IMR-90 (cell line): ENCODE data around the gene PAM. TPM values are rescaled to one million over a fixed set of nuclear protein-coding genes. Genes with fewer than 3 reads are reported as not detected.
"Not testable (repeated sequence)": the region's sequence is repeated elsewhere in the genome, so short reads cannot be mapped to it uniquely, and the experiment has no call there.

Experiments used
- ATAC-seq: fragments of 200-7000 bp; cut with Tn5 transposase; 2 replicates; pipeline ENCODE4 v1.9.1; 2020; ENCODE audit warnings: low read depth, mild to moderate bottlenecking, moderate library complexity
- BruUV-seq: library from RNA; stranded (reverse); fragments of 400-500 nt; replicated peaks from 2 replicates; lab custom pipeline; 2021; lab: Mats Ljungman, UMichigan
- CTCF ChIA-PET: fragments of 300-600 bp; formaldehyde crosslinking; extraction: SDS; loops from one replicate; lab custom pipeline; 2021; ENCODE audit warnings: antibody characterized with exemption; lab: Yijun Ruan, JAX
- POLR2A ChIA-PET: fragments of 300-600 bp; sonication (Branson Sonifier 250); formaldehyde crosslinking; loops from one replicate; lab custom pipeline; 2022; ENCODE audit warnings: antibody characterized with exemption; ENCODE audit not compliant: unreplicated experiment; lab: Charles Lee
- DNase-seq: peaks from one replicate; pipeline ENCODE4 v3.0.0; 2013
- H2AFZ ChIP-seq: replicated peaks from 2 replicates; pipeline ENCODE3; 2013; ENCODE audit warnings: low read length, mild to moderate bottlenecking; ENCODE audit not compliant: poor library complexity
- H2AK5ac ChIP-seq: 2 replicates; pipeline ENCODE4 v1.6.1; 2013; ENCODE audit warnings: low read depth, low read length, inconsistent platforms
- H2AK9ac ChIP-seq: replicated peaks from 2 replicates; pipeline ENCODE3; 2013; ENCODE audit warnings: mild to moderate bottlenecking, low read depth, low read length, moderate library complexity; ENCODE audit not compliant: poor library complexity
- H2BK120ac ChIP-seq: 2 replicates; pipeline ENCODE4 v1.6.1; 2013; ENCODE audit warnings: low read depth, low read length, inconsistent platforms
- H2BK15ac ChIP-seq: 3 replicates; pipeline ENCODE4 v1.6.1; 2013; ENCODE audit warnings: low read depth, low read length, inconsistent platforms
- H2BK20ac ChIP-seq: 2 replicates; pipeline ENCODE4 v1.6.1; 2013; ENCODE audit warnings: low read depth, mild to moderate bottlenecking, inconsistent platforms, low read length, moderate library complexity
- H2BK5ac ChIP-seq: 2 replicates; pipeline ENCODE4 v1.6.1; 2013; ENCODE audit warnings: mild to moderate bottlenecking, low read depth, low read length, inconsistent platforms; ENCODE audit not compliant: poor library complexity, severe bottlenecking
- H3K14ac ChIP-seq: replicated peaks from 2 replicates; pipeline ENCODE4 v1.6.1; 2013; ENCODE audit warnings: low read depth, low read length, inconsistent platforms
- H3K18ac ChIP-seq: 2 replicates; pipeline ENCODE4 v1.6.1; 2013; ENCODE audit warnings: low read depth, low read length, control low read depth
- H3K23ac ChIP-seq: 2 replicates; pipeline ENCODE4 v1.6.1; 2013; ENCODE audit warnings: low read depth, low read length, inconsistent platforms
- H3K27ac ChIP-seq: 2 replicates; pipeline ENCODE4 v1.5.1; 2013; ENCODE audit warnings: mild to moderate bottlenecking, control low read depth, low read length; ENCODE audit not compliant: insufficient read depth
- H3K27me3 ChIP-seq: 2 replicates; pipeline ENCODE4 v1.6.1; 2013; ENCODE audit warnings: low read length; ENCODE audit not compliant: control insufficient read depth, insufficient read depth
- H3K36me3 ChIP-seq: 2 replicates; pipeline ENCODE4 v1.6.1; 2013; ENCODE audit warnings: low read length, mixed read lengths; ENCODE audit not compliant: control insufficient read depth, insufficient read depth
- H3K4ac ChIP-seq: 2 replicates; pipeline ENCODE4 v1.6.1; 2013; ENCODE audit warnings: low read depth, low read length, inconsistent platforms
- H3K4me1 ChIP-seq: 2 replicates; pipeline ENCODE4 v1.6.1; 2013; ENCODE audit warnings: low read length, mixed read lengths; ENCODE audit not compliant: control insufficient read depth, insufficient read depth
- H3K4me2 ChIP-seq: 2 replicates; pipeline ENCODE4 v1.6.1; 2013; ENCODE audit warnings: low read depth, mild to moderate bottlenecking, control low read depth, low read length, moderate library complexity
- H3K4me3 ChIP-seq: 2 replicates; pipeline ENCODE4 v1.5.1; 2013; ENCODE audit warnings: low read depth, mild to moderate bottlenecking, control low read depth, low read length, moderate library complexity; ENCODE audit not compliant: insufficient read depth
- H3K56ac ChIP-seq: 2 replicates; pipeline ENCODE4 v1.6.1; 2013; ENCODE audit warnings: low read length, inconsistent platforms; ENCODE audit not compliant: insufficient read depth; ENCODE audit errors: extremely low read depth
- H3K79me1 ChIP-seq, 2 experiments: 2 replicates each; pipeline ENCODE4 v1.6.1; 2013; ENCODE audit warnings: low read length in 2 of 2, inconsistent platforms in 1 of 2, low read depth in 1 of 2
- H3K9ac ChIP-seq: 2 replicates; pipeline ENCODE4 v1.6.1; 2013; ENCODE audit warnings: low read depth, low read length, control low read depth
- H3K9me1 ChIP-seq: 2 replicates; pipeline ENCODE4 v1.6.1; 2013; ENCODE audit warnings: low read length, inconsistent platforms; ENCODE audit not compliant: insufficient read depth
- H3K9me3 ChIP-seq: 2 replicates; pipeline ENCODE4 v1.6.1; 2013; ENCODE audit warnings: low read length; ENCODE audit not compliant: control insufficient read depth, insufficient read depth
- H4K20me1 ChIP-seq: 2 replicates; pipeline ENCODE4 v1.6.1; 2013; ENCODE audit warnings: low read length, inconsistent platforms; ENCODE audit not compliant: insufficient read depth
- H4K5ac ChIP-seq: 2 replicates; pipeline ENCODE4 v1.6.1; 2013; ENCODE audit warnings: mild to moderate bottlenecking, low read depth, low read length, control low read depth
- H4K8ac ChIP-seq, 2 experiments: 2 replicates each; pipeline ENCODE4 v1.6.1; 2013; ENCODE audit warnings: low read depth in 2 of 2, low read length in 2 of 2, control low read depth in 1 of 2, inconsistent platforms in 1 of 2
- H4K91ac ChIP-seq: 2 replicates; pipeline ENCODE4 v1.6.1; 2013; ENCODE audit warnings: low read depth, low read length, inconsistent platforms; ENCODE audit not compliant: insufficient read depth
- WGBS, 2 experiments: methylation state at CpG; one replicate each; pipeline versions ENCODE4 v1.1.5 to v1.1.7; 2013; ENCODE audit warnings: missing lambda C conversion rate in 2 of 2; ENCODE audit not compliant: insufficient read length in 1 of 2; ENCODE audit errors: extremely low coverage in 2 of 2; 5-methylcytosine and 5-hydroxymethylcytosine counted together
- dilution Hi-C: fragments of 300-500 bp; cut with HindIII; formaldehyde crosslinking; loops from one replicate; pipeline ENCODE4 v1.14.3; 2018; ENCODE audit warnings: low sequenced_read_pairs; ENCODE audit not compliant: unreplicated experiment
- in situ Hi-C: fragments of 300-500 bp; cut with MboI; formaldehyde crosslinking; loops from 3 replicates; pipeline ENCODE4 v1.14.3; 2019; ENCODE audit warnings: low sequenced_read_pairs, inconsistent platforms, mixed read lengths
- intact Hi-C: fragments of 100-400 bp; cut with micrococcal nuclease; formaldehyde crosslinking; loops from 2 replicates; pipeline ENCODE4 v1.10.0; 2022
- polyA plus RNA-seq, 3 experiments: library from polyadenylated mRNA; depleted of rRNA; stranded (reverse); fragments of >200 nt; gene quantifications; 2 replicates each; pipeline ENCODE4 v1.2.3, GENCODE V29; 2012; ENCODE audit warnings: low replicate concordance in 1 of 3
- total RNA-seq: library from RNA; depleted of rRNA; stranded (reverse); fragments of >200 nt; gene quantifications from 2 replicates; pipeline ENCODE4 v1.2.3, GENCODE V29; 2012

The PAM gene
- total and polyA plus RNA-seq, 2 of the 4 experiments (the other 2 are of a cell fraction) = 115 to 179 TPM

- H3K23ac ChIP-seq, H4K8ac ChIP-seq, H3K27me3 ChIP-seq, H3K14ac ChIP-seq, H2AK9ac ChIP-seq, ATAC-seq, H4K20me1 ChIP-seq, H2BK20ac ChIP-seq, H3K56ac ChIP-seq, H3K9ac ChIP-seq, H3K4me2 ChIP-seq, H2BK5ac ChIP-seq, H3K4ac ChIP-seq, H3K4me1 ChIP-seq, H4K5ac ChIP-seq, H3K4me3 ChIP-seq, H3K27ac ChIP-seq, POLR2A ChIA-PET, H3K36me3 ChIP-seq, H3K9me3 ChIP-seq, dilution Hi-C loops, H2BK15ac ChIP-seq, CTCF ChIA-PET, H2AFZ ChIP-seq, H3K18ac ChIP-seq, H2BK120ac ChIP-seq, H2AK5ac ChIP-seq, BruUV-seq, H3K9me1 ChIP-seq, DNase-seq, H4K91ac ChIP-seq: not testable (repeated sequence)
- 98% methylated on average over 9 of the region's 32 CpGs; no CpG with 5 or more reads in 1 of the 2 experiments for WGBS, 2 experiments
- intact Hi-C loops (loop anchor here (10.0 kb wide), 1 partner anchor 373 kb away; the partner anchor contains the start of genes GIN1 and PPIP5K2), in situ Hi-C loops (loop anchor here (10.0 kb wide), 1 partner anchor 373 kb away; the partner anchor contains the start of genes GIN1 and PPIP5K2)
- H3K79me1 ChIP-seq = peaks cover 9 to 15% of the 10 kb centered on the region in 2 experiments; a peak in 3 of 4 replicates
These were observed 3.2 kb upstream of the PAM start for GRCh38 chr5:102751903-102752376.
